SK-N-MC (cell line): ENCODE results near the gene MT1B.

Experiments used
- EZH2 ChIP-seq: fragments of 200-600 bp; sonication (generic); IDR thresholded peaks from one replicate; pipeline ENCODE4 v1.6.1; 2017; ENCODE audit warnings: antibody characterized with exemption
- FOXP2 ChIP-seq: optimal IDR thresholded peaks from 2 replicates; pipeline ENCODE3; 2011; ENCODE audit warnings: mild to moderate bottlenecking, moderate library complexity; ENCODE audit not compliant: insufficient read depth; ENCODE audit errors: extremely low read length, control extremely low read depth
- POLR2AphosphoS5 ChIP-seq: IDR thresholded peaks from 2 replicates; pipeline ENCODE4 v1.6.1; 2012; ENCODE audit warnings: mild to moderate bottlenecking, low read depth, low read length, borderline replicate concordance

- TF ChIP-seq POLR2AphosphoS5 = no peak
- TF ChIP-seq EZH2 = no peak
- no peak for TF ChIP-seq FOXP2
Observed at GRCh38 chr16:56700195-56700594, 48.5 kb downstream of the MT1B start.
